Hepatocyte (in vitro differentiated cells): ENCODE data around the gene PCSK6.

Experiments
- EZH2 ChIP-seq: fragments of 200-600 bp; sonication (generic); IDR thresholded peaks from 2 replicates; pipeline ENCODE4 v1.6.1; 2016; ENCODE audit warnings: antibody characterized with exemption, mild to moderate bottlenecking, borderline replicate concordance
- EZH2phosphoT487 ChIP-seq: fragments of 200-600 bp; sonication (generic); IDR thresholded peaks from one replicate; pipeline ENCODE4 v1.6.1; 2018; ENCODE audit warnings: antibody characterized with exemption, mild to moderate bottlenecking, low read depth, moderate library complexity; ENCODE audit not compliant: unreplicated experiment, severe bottlenecking
- TF ChIP-seq, protein P1 (sequence below): fragments of 200-600 bp; sonication (generic); IDR thresholded peaks from 2 replicates; pipeline ENCODE4 v1.5.1; 2016; ENCODE audit warnings: antibody characterized with exemption, mild to moderate bottlenecking; ENCODE audit not compliant: poor library complexity

DNA sequence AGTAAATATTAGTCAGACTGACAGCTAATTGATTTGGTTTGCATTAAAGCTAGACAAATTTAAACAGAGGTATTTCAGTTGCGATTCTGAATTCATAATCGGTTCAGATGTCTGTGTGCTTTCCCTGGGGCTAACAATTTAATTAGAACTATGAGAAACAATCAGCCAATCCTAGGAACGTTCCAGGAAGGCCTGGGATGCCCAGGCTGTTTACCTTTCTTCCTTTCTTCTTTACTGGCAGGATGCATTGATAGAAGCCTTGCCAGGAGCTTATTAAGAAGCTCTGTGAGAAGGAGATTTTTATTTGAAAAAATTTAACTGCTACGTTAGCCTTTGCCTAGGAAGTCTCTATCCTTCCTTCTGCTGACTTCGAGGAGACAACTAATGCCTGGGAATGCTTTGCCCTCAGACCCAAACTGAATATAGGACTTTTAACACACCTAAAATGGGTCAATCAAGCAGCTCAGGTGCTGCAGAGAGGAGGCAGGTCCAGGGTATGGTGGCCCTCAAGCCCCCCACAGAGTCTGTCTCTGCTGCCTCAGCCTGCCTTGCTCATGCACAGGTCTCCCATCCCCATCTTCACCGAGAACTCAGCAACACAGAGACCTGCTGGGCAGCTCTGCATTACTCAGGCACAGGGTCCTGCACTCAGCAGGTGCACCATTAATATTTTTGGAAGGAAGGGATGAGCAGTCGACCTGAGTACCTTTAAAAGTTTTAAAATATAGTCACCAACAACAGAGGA, 48.5 kb downstream of the PCSK6 start:
- TF ChIP-seq, protein P1, sequence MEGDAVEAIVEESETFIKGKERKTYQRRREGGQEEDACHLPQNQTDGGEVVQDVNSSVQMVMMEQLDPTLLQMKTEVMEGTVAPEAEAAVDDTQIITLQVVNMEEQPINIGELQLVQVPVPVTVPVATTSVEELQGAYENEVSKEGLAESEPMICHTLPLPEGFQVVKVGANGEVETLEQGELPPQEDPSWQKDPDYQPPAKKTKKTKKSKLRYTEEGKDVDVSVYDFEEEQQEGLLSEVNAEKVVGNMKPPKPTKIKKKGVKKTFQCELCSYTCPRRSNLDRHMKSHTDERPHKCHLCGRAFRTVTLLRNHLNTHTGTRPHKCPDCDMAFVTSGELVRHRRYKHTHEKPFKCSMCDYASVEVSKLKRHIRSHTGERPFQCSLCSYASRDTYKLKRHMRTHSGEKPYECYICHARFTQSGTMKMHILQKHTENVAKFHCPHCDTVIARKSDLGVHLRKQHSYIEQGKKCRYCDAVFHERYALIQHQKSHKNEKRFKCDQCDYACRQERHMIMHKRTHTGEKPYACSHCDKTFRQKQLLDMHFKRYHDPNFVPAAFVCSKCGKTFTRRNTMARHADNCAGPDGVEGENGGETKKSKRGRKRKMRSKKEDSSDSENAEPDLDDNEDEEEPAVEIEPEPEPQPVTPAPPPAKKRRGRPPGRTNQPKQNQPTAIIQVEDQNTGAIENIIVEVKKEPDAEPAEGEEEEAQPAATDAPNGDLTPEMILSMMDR: no peak
- TF ChIP-seq EZH2 (no peak), EZH2phosphoT487 (no peak)
